MM.1S (cell line): ENCODE results near the gene GMIP.

Source experiments
- DNase-seq: peaks from one replicate; pipeline ENCODE4 v3.0.0-alpha.2; 2015
- H2AFZ ChIP-seq: fragments of 300-600 bp; sonication (generic); 2 replicates; pipeline ENCODE4 v1.6.0; 2016; ENCODE audit warnings: antibody characterized with exemption, low read length
- H3F3A ChIP-seq: fragments of 300-600 bp; sonication (generic); 2 replicates; pipeline ENCODE4 v1.6.1; 2016; ENCODE audit warnings: mild to moderate bottlenecking, antibody characterized with exemption, low read length, moderate library complexity, mixed read lengths; ENCODE audit not compliant: insufficient read depth
- H3K27ac ChIP-seq: fragments of 300-600 bp; sonication (generic); 2 replicates; pipeline ENCODE4 v1.5.1; 2016; ENCODE audit warnings: mild to moderate bottlenecking, low read length
- H3K27me3 ChIP-seq: fragments of 300-600 bp; sonication (generic); replicated peaks from 2 replicates; pipeline ENCODE4 v1.6.0; 2016; ENCODE audit warnings: low read length; ENCODE audit not compliant: insufficient read depth
- H3K36me3 ChIP-seq: fragments of 300-600 bp; sonication (generic); replicated peaks from 2 replicates; pipeline ENCODE4 v1.6.1; 2016; ENCODE audit warnings: mild to moderate bottlenecking, low read length, mixed read lengths; ENCODE audit not compliant: insufficient read depth
- H3K4me1 ChIP-seq: fragments of 300-600 bp; sonication (generic); 2 replicates; pipeline ENCODE4 v1.6.1; 2016; ENCODE audit warnings: low read length, mixed read lengths
- H3K4me2 ChIP-seq: fragments of 300-600 bp; sonication (generic); 2 replicates; pipeline ENCODE4 v1.6.0; 2016; ENCODE audit warnings: low read depth, low read length
- H3K4me3 ChIP-seq: fragments of 300-600 bp; sonication (generic); 2 replicates; pipeline ENCODE4 v1.5.1; 2016; ENCODE audit warnings: low read length, mixed read lengths
- H3K79me2 ChIP-seq: fragments of 300-600 bp; sonication (generic); 2 replicates; pipeline ENCODE4 v1.6.1; 2016; ENCODE audit warnings: mixed run types, low read length, mixed read lengths
- H3K9ac ChIP-seq: fragments of 300-600 bp; sonication (generic); 2 replicates; pipeline ENCODE4 v1.6.1; 2016; ENCODE audit warnings: low read length, mixed read lengths
- H3K9me2 ChIP-seq: fragments of 300-600 bp; sonication (generic); replicated peaks from 2 replicates; pipeline ENCODE4 v1.6.1; 2016; ENCODE audit warnings: mild to moderate bottlenecking, low read length, mixed read lengths; ENCODE audit not compliant: insufficient read depth
- H3K9me3 ChIP-seq: fragments of 300-600 bp; sonication (generic); replicated peaks from 2 replicates; pipeline ENCODE4 v1.6.1; 2016; ENCODE audit warnings: mild to moderate bottlenecking, low read length, mixed read lengths; ENCODE audit not compliant: insufficient read depth
- H4K20me1 ChIP-seq: fragments of 300-600 bp; sonication (generic); 2 replicates; pipeline ENCODE4 v1.6.1; 2016; ENCODE audit warnings: mild to moderate bottlenecking, low read length, moderate library complexity, mixed read lengths; ENCODE audit not compliant: insufficient read depth
- CTCF ChIP-seq: fragments of 300-600 bp; sonication (generic); IDR thresholded peaks from 2 replicates; pipeline ENCODE4 v1.5.1; 2016; ENCODE audit warnings: antibody characterized with exemption, low read length, mixed read lengths
- EZH2 ChIP-seq: fragments of 300-600 bp; sonication (generic); optimal IDR thresholded peaks from 2 replicates; pipeline ENCODE3; 2017; ENCODE audit warnings: low read depth, mild to moderate bottlenecking, antibody characterized with exemption, low read length, mixed read lengths
- EZH2phosphoT487 ChIP-seq: fragments of 300-600 bp; sonication (generic); IDR thresholded peaks from 2 replicates; pipeline ENCODE4 v1.6.1; 2018; ENCODE audit warnings: antibody characterized with exemption, low read length

GMIP gene

DNA sequence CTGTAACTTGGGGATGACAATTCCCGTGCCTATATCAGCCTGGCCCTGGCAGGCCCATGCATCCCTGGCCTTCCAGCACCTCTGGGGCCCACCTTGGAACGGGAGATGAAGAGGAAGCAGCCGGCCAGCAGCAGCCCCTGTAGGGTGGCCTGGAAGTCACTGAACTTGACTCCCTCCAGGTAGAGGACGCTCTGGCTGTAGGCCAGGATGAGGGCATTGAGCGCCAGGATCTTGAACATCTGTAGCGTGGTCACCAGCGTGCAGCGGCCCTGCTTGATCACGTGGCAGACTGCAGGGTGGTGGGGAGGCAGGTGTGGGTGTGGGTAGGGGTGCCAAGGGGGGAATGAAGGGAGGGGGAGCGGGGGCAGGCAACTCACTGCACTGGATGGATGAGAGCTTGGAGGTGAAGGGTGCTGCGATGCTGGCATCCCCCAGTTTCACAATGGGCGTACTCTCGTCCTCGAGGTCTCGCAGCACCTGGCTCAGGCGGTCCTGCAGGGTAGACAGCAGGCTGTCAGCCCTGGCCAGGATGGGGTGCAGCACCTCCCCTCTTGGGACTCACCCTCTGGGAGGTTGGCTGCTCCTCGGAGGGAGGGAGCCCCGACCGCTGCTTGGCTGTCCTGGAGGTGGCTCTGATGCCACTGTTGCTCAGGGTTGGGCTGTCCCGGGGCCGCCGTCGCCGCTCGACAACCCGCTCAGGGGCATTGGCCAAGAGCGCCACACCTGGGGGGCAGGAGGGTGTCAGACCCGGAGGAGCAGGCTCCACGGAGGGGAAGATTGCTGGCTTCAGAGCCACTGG lies 3.8 kb upstream of the GMIP start:
- Histone ChIP-seq H3K4me3 (no peak overlapping the region), H3K4me2 (no peak overlapping the region), H3K27me3 (no peaks in the 10 kb centered on the region), H3K9me3 (no peaks in the 10 kb centered on the region), H3F3A (peaks cover 10% of the 10 kb centered on the region), H3K36me3 (no peaks in the 10 kb centered on the region; the same call in 1 of the 2 replicates), H3K9ac (no peak overlapping the region), H3K27ac (no peak overlapping the region), H3K4me1 (0 out of 2 replicates have a peak, but pooled peaks cover 3% of the 10 kb centered on the region), H2AFZ (no peak overlapping the region), H3K9me2 (no peaks in the 10 kb centered on the region), H3K79me2 (no peaks in the 10 kb centered on the region; the same call in 1 of the 2 replicates), H4K20me1 (no peaks in the 10 kb centered on the region)
- DNase-seq: no peak
- TF ChIP-seq CTCF (no peak), EZH2phosphoT487 (no peak), EZH2 (no peak)

- H3F3A ChIP-seq: peaks cover 10% of the 10 kb centered on the region
- H3K4me1 ChIP-seq: 0 out of 2 replicates have a peak, but pooled peaks cover 3% of the 10 kb centered on the region
- no peaks in the 10 kb centered on the region for H3K27me3 ChIP-seq
- H3K4me2 ChIP-seq: no peak overlapping the region
- H3K79me2 ChIP-seq: no peaks in the 10 kb centered on the region; the same call in 1 of the 2 replicates
- H2AFZ ChIP-seq: no peak overlapping the region
- TF ChIP-seq CTCF (no peak), EZH2phosphoT487 (no peak), EZH2 (no peak)
- H3K27ac ChIP-seq: no peak overlapping the region
- H3K9ac ChIP-seq: no peak overlapping the region
- H4K20me1 ChIP-seq: no peaks in the 10 kb centered on the region
- H3K9me3 ChIP-seq: no peaks in the 10 kb centered on the region
- H3K36me3 ChIP-seq: no peaks in the 10 kb centered on the region
- no peak overlapping the region for H3K4me3 ChIP-seq
- H3K9me2 ChIP-seq: no peaks in the 10 kb centered on the region
- DNase-seq: no peak
Measured at GRCh38 chr19:19645233-19645870, 1.9 kb upstream of the GMIP start.

DNA sequence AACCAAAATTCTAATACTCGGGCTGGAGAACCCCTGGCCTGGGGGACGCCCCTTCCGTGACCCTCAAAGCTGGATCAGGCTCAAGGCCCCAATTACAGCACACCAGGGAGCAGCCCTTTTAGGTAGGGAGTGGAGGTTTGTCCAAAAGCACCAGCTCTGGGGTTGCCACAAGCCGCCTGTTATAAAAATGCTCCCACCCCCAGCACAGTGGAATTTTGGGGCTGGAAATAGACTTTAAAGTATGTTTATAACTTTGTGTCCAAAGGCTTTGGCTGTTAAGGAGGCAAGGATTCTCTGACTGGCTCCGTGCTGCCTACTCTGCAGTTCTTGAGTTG lies 564 bp upstream of the GMIP start:
- Histone ChIP-seq H3F3A (peaks cover 10% of the 10 kb centered on the region), H4K20me1 (no peaks in the 10 kb centered on the region), H3K27me3 (no peaks in the 10 kb centered on the region), H3K4me2 (peak overlapping the region; percentile 98), H3K9ac (peak overlapping the region; percentile 67; the same call in 1 of the 2 replicates), H3K9me2 (no peaks in the 10 kb centered on the region), H2AFZ (peak overlapping the region; percentile 95), H3K79me2 (no peaks in the 10 kb centered on the region; the same call in 1 of the 2 replicates), H3K4me1 (0 out of 2 replicates have a peak, but pooled peaks cover 3% of the 10 kb centered on the region), H3K36me3 (no peaks in the 10 kb centered on the region), H3K4me3 (peak overlapping the region; percentile 95), H3K27ac (peak overlapping the region; percentile 61; the same call in 1 of the 2 replicates), H3K9me3 (no peaks in the 10 kb centered on the region)
- DNase-seq: no peak
- no peak for TF ChIP-seq EZH2
- no peak for TF ChIP-seq EZH2phosphoT487
- no peak for TF ChIP-seq CTCF
